Spleen (tissue), 7 donors: Measurements from ENCODE around the gene OPHN1.

Experiments used
- CTCF ChIP-seq, 11 experiments: fragments of 200-600 bp in 7 of 11; fragments of 450-650 bp in 4 of 11; sonication (generic) in 4 of 11; IDR thresholded peaks in 8 of 11; conservative IDR thresholded peaks in 3 of 11; 1 replicate in 7 of 11; 2 replicates in 4 of 11; pipeline versions ENCODE4 v1.4.0 to v1.8.0; 2016 to 2021; ENCODE audit warnings: antibody characterized with exemption in 11 of 11, inconsistent platforms in 4 of 11, mild to moderate bottlenecking in 1 of 11
- POLR2AphosphoS5 ChIP-seq, 3 donors: sonication (generic); formaldehyde crosslinking; IDR thresholded peaks; one replicate each; pipeline ENCODE4 v1.5.1; 2017; ENCODE audit warnings: antibody characterized with exemption in 3 of 3
- donor health status: DM: no; HTN: no; CAD: no; lungs with moderate emphysema.
- donor health status: DM: no; HTN: no; CAD: no.
- donor health status: DM: no; HTN: no; CAD: no.

- no peak for TF ChIP-seq POLR2AphosphoS5 (IDR thresholded peaks at IDR 0.05)
- no peak for TF ChIP-seq CTCF (IDR thresholded peaks at IDR 0.05 in 8 of 11, conservative IDR thresholded peaks at IDR 0.05 in 3 of 11)
These were observed 345.8 kb downstream of the OPHN1 start for GRCh38 chrX:68087526-68087925.
